Activated CD8-positive, alpha-beta memory T cell treated with anti-CD3 and anti-CD28 coated beads for 1 hour (primary cell): ENCODE measurements around the gene ANK3.

Experiments used
- DNase-seq, 2 donors: peaks; one replicate each; pipeline ENCODE4 v3.0.0-alpha.2; 2020; ENCODE audit warnings: low read depth in 1 of 2; ENCODE audit errors: extremely low read depth in 1 of 2

The ANK3 gene

GRCh38 chr10:60380781-60381180 lies 8.9 kb downstream of the ANK3 start:
- no peak for DNase-seq

GRCh38 chr10:60377955-60378354 lies 11.7 kb downstream of the ANK3 start:
- DNase-seq: no peak

GRCh38 chr10:60377042-60377352 lies 12.7 kb downstream of the ANK3 start:
- DNase-seq: no peak

- no peak for DNase-seq
Measured at GRCh38 chr10:60376221-60377041, 13.2 kb downstream of the ANK3 start.

- no peak for DNase-seq
Measured at GRCh38 chr10:60375293-60376004, 14.2 kb downstream of the ANK3 start.

- DNase-seq: no peak
Measured at GRCh38 chr10:60374836-60375235, 14.8 kb downstream of the ANK3 start.

- no peak for DNase-seq
Measured at GRCh38 chr10:60372436-60372835, 17.2 kb downstream of the ANK3 start.

- DNase-seq: no peak
Measured at GRCh38 chr10:60369547-60369930, 20.1 kb downstream of the ANK3 start.

- no peak for DNase-seq
Measured at GRCh38 chr10:60368875-60369546, 20.7 kb downstream of the ANK3 start.

- no peak for DNase-seq
Measured at GRCh38 chr10:60367901-60368300, 21.8 kb downstream of the ANK3 start.

- no peak for DNase-seq
Measured at GRCh38 chr10:60367431-60367830, 22.2 kb downstream of the ANK3 start.

- DNase-seq: no peak
Measured at GRCh38 chr10:60367024-60367423, 22.7 kb downstream of the ANK3 start.

GRCh38 chr10:60363187-60363586 lies 26.5 kb downstream of the ANK3 start:
- no peak for DNase-seq

GRCh38 chr10:60362461-60362860 lies 27.2 kb downstream of the ANK3 start:
- DNase-seq: no peak

- DNase-seq: no peak
Measured at GRCh38 chr10:60359066-60359465, 30.6 kb downstream of the ANK3 start.

- no peak for DNase-seq
Measured at GRCh38 chr10:60358282-60358681, 31.4 kb downstream of the ANK3 start.

- no peak for DNase-seq
Measured at GRCh38 chr10:60353519-60354258, 36.0 kb downstream of the ANK3 start.

- no peak for DNase-seq
Measured at GRCh38 chr10:60352105-60352504, 37.6 kb downstream of the ANK3 start.

- DNase-seq: no peak
Measured at GRCh38 chr10:60351191-60351853, 38.4 kb downstream of the ANK3 start.

GRCh38 chr10:60350400-60350799 lies 39.3 kb downstream of the ANK3 start:
- no peak for DNase-seq

- DNase-seq: no peak
Measured at GRCh38 chr10:60349426-60349825, 40.2 kb downstream of the ANK3 start.
